ENCODE results near the gene C16orf46.
A peak's percentile ranks its signal among the peaks of the same experiment; 100 is the strongest.
"Not testable (repeated sequence)": the region's sequence is repeated elsewhere in the genome, so short reads cannot be mapped to it uniquely, and the experiment has no call there.

C16orf46 gene, protein sequence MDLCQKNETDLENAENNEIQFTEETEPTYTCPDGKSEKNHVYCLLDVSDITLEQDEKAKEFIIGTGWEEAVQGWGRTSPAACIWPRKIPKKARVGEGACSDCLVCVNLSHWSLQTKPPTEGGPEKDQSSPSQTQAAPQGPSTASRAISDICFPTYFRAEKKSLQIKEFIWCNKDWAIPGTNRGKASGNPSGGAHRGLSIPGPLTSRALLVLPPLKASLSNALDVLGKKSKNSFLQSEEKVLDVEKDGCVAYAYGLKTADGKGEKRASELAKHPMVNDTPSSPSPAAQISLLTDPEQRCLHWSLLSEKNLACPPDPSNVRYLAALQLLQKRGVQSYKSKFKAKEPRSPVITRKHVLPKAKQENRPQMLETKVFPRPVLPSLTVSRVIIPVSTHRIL

DNA sequence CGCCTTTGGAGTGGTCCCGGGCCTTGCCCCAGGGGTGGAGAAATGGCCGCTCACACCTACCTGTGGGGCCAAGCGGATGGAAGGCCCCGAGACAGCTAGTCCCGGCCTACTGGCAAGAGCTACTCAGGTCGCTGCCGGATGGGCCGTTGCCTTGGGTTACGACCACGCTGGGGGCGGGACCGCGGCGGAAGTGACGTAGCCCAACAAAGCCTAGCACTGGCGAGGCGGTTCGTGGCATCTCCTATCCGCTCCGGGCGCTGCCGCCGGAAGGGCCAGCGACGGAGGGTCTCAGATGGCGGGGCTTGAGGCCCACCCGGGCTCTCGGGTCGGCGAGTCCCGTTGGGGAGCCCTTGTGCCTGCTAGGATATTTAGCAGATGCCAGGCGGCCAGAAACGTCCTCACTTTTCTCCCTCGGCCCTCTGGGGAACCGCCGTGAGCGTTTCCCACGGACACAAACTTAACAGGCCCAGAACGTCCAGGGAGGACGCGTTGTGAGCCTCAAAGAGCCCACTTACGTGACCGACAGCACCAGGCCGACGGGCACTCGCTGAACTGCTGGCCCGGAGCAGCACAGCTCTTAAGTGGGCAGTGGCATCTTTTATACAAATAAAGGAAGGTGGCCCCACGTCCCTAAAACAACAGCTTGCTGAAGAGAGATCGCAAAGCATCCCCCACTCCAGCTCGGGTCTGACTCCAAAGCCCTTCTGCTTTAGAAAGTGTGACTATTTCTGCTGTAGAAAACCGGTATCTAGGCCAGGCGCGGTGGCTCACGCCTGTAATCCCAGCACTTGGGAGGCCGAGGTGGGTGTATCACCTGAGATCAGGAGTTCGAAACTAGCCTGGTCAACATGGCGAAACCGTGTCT lies at the start of gene C16orf46:
TSS of gene C16orf46 (minus strand) at position 163 of the 865 bp plus-strand sequence. CDS start 13,283 bp downstream, outside the sequence.
- peak; percentile 96 to 98 for DNase-seq (ENCODE audit: low read depth in 1 of 2, low spot score in 1 of 2)

DNA sequence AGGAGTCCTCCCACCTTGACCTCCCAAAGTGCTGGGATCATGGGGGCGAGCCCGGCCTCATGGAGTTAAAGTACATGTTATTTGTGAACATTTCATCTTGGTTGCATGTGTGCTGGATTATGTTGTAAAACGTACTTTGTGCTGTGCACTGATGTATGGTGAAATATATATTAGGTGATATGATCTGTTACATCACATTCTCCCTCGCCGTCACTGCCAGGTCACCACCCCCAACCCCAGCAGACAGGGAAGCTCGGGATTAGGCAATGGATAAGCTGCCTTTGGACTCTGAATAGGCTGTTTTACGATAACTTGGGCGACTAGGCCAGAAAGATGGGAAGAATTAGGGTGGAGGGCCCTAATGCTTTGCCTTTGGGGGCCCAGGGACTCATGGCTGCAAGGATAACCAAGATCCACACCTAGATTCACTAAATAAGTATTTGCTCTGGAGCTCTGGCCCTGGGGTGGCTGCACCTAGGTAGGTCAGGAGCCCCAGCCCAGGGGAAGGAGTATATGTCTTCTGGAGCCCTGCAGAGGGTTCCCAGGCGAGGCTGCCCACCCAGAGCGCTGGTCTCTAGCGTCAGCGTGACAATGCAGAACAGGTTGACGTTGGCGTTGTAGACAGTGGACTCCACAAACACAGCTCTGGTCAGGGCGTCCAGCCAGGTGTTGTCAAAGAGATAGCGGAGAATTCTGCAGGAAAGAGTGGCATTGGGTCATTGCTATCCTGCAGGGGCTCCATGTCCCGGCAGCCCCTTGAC lies 46.2 kb upstream of the C16orf46 start:
- DNase-seq (ENCODE audit: low read depth in 1 of 2, low spot score in 1 of 2) = no peak

DNA sequence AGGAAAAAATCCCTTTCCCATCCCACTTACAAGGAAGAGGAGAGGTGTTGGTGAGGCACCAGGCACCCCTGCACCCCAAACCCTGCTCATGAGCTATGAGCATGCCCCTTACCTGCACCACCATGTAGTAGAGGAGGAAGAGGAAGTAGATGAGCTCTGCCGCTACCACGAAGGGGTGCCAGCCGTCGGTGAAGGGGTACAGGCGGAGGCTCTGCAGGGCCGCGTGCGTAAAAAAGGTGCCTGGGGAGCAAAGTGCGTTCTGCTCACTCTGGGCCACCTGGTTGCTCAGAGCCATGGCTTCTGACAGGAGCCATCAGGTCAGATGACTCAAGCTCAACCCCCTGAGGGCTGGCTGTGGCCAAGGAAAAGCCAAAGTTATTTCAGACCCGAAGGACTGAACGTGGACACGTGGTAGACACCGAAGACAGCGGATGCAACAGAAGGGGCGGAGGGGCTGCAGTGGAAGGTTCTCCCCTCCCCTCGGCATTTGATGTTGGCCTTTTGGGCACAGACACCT lies 44.5 kb upstream of the C16orf46 start:
- no peak for DNase-seq (ENCODE audit: low read depth in 1 of 2, low spot score in 1 of 2)

DNA sequence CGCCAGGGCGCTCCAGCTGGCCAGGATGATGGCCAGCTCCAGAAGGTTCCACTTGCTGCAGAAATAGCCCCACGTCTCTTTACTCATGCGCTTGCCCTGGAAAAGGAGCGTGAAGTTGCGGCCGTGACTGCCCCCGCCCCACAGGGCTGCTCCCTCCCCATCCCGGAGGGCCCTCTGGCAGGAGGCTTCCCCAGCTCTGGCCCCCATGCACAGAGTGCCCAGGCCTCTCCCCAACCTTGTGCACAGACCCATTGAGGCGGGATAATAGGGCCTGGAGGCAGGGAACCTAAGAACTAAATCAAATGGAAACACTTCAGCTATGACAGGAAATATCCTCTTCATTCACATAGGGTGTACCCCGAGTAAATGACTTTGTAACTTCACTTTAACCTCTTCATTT lies 40.4 kb upstream of the C16orf46 start:
- no peak for DNase-seq (ENCODE audit: low read depth in 1 of 2, low spot score in 1 of 2)

DNA sequence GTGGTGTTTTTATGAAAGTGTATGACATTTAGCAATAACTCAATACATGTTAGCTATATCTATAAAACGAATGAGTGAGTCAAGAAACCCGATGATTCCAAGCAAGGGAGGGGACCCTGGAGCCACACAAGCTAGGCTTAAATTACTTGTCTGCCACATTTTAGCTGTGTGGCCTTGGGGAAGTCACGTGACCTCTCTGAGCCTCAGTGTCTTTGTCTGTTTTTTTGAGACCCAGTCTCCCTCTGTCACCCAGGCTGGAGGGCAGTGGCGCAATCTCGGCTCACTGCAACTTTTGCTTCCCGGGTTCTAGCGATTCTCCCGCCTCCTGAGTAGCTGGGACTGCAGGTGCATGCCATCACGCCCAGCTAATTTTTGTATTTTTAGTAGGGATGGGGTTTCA lies 39.2 kb upstream of the C16orf46 start:
- no peak for DNase-seq (ENCODE audit: low read depth in 1 of 2, low spot score in 1 of 2)

DNA sequence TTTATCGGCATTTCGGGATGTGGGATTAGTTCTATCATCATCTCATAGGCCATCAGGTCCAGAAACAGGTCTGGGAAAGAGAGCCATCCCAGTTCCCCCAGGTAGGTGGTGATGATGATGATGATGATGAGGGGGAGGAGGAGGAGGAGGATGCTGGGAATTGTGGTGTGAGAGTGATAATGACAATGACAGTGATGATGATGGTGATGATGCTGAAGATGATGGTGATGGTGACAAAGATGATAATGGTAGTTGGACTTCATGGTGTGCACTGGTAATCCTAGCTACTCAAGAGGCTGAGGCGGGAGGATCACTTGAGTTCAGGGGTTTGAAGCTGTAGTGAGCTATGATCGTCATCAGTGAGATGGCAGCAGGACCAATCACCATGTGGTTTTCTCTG lies 35.4 kb upstream of the C16orf46 start:
- DNase-seq (ENCODE audit: low read depth in 1 of 2, low spot score in 1 of 2) = no peak

DNA sequence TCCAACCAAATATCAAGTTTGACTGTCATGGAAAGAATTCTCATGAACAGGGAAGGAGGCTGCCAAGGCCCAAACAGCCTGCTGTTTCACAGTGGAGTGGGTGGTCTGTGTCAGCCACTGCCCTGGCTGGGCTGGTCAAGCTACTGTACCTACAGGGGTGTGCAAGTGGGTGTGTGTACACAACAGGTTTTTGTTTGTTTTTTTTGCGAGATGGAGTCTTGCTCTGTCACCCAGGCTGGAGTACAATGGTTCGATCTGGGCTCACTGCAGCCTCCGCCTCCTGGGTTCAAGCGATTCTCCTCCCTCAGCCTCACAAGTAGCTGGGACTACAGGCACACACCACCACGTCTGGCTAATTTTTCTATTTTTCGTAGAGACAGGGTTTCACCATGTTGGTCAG lies 32.2 kb upstream of the C16orf46 start:
- DNase-seq (ENCODE audit: low read depth in 1 of 2, low spot score in 1 of 2) = not testable (repeated sequence)

DNA sequence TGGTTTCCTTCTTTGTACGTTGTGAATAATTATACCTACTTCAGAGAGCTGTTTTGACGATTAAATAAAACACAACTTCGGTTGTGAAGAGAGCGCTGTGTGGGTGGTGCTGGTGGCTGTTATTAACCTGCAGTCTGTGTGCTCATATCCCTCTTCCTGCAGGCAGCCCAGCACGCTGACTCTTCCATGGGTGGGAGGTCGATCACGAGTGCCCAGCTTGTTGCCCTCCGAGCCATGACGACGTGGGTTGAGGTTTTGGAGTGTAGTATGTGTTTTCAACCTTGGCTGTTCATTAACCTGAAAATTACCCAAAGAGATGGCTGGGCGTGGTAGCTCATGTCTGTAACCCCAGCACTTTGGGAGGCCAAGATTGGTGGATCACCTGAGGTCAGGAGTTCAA lies 30.5 kb upstream of the C16orf46 start:
- no peak for DNase-seq (ENCODE audit: low read depth in 1 of 2, low spot score in 1 of 2)

DNA sequence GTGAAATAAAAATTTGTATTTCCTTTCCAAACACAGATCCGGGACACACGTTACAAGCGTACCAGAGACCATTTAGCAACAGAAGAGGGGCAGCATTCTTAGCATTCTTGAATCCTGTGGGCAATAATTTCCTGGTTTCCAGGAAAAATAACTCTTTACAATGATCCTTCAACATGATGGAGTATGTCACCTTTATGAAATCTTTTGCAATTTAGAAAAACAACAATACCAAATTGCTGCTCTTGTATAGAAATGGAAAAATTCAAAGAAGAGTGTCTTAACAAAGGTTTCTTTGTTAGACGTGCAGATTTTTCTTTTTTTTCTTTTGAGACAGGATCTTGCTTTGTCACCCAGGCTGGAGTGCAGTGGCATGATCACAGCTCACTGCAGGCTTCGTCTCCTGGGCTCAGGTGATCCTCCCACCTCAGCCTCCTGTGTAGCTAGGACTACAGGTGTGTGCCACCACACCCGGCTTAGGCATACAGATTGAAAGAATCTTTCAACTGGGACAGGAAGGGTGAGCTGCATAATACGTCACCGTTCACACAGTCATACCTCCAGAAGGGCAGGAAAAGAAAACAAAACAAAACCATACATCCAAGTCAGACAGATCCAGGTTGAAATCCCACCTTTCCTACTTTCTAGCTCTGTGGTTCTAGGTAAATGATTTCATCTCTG lies 29.9 kb upstream of the C16orf46 start:
- no peak for DNase-seq (ENCODE audit: low read depth in 1 of 2, low spot score in 1 of 2)

DNA sequence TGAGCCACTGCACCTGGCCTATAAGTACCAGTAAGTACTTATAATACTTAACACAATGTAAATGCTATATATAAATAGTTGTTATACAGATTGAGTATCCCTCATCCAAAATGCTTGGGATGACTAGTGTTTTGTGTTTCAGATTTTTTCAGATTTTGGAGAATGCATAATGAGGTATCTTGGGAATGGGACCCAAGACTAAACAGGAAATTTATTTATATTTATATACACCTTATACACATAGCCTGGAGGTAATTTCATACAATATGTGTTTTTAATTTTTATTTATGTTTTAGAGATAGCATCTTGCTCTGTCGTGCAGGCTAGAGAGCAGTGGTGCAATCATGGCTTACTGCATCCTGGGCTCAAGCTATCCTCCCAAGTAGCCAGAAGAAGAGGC lies 28.9 kb upstream of the C16orf46 start:
- no peak for DNase-seq (ENCODE audit: low read depth in 1 of 2, low spot score in 1 of 2)

DNA sequence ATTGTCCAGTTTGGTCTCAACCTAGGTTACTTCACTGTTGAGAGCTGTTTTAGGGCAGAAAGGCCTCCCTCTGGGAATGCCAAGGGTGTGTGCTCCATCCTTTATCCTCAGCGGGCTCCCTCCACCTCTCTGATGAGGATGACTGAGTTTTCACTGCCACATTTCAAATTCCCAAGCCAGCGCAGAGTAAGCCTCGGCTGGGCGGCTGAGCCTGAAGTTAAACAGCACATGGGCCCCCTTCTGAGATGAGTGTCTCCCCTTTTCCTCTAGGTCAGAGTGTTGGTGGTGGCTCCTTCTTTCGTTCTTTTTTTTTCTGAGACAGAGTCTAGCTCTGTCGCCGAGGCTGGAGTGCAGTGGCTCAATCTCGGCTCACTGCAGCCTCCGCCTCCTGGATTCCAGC lies 24.7 kb upstream of the C16orf46 start:
- DNase-seq (ENCODE audit: low read depth in 1 of 2, low spot score in 1 of 2) = no peak

DNA sequence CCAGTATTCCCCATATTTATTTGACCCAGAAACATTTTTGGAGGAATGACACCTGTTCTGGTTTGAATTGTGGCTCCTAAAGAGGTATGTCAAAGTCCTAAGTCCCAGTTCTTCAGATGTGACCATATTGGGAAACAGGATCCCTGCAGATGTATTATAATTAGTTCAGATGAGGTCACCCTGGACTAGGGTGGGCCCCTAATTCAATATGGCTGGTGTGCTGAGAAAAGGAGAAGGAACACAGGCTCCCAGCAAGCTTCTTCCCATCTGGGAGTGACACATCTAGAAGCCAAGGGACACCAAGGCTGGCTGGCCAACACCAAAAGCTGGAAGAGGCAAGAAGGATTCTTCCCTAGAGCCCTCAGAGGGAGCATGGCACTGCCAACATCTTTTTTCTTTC lies 22.9 kb upstream of the C16orf46 start:
- DNase-seq (ENCODE audit: low read depth in 1 of 2, low spot score in 1 of 2) = no peak

DNA sequence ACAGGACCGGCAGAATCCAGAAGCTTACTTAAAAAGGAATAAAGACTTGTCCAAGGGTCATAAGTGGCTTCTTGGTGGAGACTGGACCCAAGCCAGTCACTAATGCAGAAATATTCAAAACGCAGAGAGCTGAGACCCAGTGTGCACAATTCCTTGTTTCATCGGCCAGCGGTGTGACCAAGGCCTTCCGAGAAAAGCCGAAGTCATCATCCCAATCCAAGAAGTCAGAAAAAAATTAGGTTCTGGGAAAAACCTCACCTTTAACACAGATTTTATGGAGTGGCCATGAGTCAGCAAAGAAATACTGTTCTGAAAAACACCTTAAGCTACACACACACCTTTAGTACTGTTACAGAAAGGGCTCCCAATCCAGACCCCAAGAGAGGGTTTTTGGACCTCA lies 20.2 kb upstream of the C16orf46 start:
- DNase-seq (ENCODE audit: low read depth in 1 of 2, low spot score in 1 of 2) = no peak

DNA sequence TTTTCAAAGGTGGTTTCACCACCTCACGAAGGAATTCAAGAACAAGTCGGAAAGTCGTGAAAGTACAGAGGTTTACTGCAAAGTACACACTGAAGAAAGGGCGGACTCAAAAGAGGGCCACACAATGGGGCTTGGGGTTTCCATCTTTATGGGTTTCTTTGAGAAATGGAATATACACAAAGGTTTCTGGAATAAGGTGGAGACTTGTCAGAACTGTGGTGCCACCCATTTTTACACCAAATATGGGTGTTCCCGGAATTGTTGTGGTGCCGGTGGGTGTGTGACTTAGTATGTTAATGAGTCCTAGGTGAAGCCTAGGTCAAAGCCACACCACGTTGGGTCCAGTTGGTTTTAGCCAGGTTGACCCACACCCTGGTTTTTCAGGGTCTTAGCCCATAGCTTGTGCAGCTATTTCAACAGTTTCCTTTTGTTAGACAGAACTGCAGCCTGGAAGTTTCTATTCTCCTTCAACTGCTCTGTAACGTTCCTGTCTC lies 19.7 kb upstream of the C16orf46 start:
- DNase-seq (ENCODE audit: low read depth in 1 of 2, low spot score in 1 of 2) = peak in 1 of 2 donors; percentile 2

DNA sequence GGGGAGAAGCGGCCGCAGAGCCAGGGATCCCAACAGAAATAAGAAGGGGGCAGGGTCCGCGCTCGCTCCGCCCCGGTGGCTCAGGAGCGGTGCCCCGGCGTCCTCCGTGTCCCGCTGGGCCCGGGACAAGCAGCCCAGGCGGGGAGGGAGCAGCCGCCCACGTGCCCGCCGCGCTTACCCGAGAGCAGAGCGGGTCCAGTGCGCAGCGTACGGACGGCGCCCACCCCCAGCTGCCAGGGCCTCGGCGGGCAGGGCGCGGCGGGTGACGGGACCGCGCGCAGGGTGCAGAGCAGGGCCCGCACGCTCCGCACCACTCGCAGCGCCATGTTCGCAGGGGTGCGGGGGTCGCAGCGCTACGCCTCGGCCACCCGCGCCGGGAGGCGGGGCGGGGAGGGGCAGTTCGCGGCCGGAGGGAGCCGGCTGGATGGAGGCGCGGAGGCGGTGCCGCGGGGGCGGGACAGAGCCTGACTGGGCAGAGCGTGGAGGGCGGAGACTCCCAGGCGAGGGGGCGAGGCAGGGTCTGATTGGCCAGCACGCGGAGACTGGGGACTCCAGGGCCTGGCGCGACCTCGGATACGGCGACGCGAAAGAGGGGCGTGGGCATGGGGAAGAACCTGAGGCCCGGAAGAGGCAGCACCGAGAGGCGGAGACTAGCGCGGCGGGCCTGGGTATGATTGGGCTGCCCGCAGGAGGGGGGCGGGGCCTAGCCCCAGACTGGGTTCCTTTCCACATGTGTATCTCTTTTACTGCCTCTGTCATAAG lies 19.1 kb upstream of the C16orf46 start, which contains the start of gene GCSH:
TSS of gene GCSH (minus strand) at position 443 of the 762 bp plus-strand sequence. CDS start at position 326, 117 bp downstream.
- peak; percentile 91 to 96 for DNase-seq (ENCODE audit: low read depth in 1 of 2, low spot score in 1 of 2)

DNA sequence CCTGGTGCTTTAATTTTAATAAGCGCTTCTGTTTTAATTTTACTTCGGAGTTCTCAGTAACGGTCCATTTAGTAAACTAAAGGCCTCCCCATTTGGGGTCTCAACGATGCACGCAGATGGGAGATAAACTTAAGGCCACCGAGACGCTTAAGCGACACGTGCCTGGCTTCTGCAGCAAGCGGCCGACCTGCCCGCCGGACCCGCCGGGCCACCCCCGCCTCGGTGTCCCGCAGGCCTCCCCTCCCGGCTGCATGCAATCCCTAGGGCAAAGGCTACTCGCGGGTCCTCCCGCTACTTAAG lies 18.6 kb upstream of the C16orf46 start:
- DNase-seq (ENCODE audit: low read depth in 1 of 2, low spot score in 1 of 2) = peak in 1 of 2 donors; percentile 1

DNA sequence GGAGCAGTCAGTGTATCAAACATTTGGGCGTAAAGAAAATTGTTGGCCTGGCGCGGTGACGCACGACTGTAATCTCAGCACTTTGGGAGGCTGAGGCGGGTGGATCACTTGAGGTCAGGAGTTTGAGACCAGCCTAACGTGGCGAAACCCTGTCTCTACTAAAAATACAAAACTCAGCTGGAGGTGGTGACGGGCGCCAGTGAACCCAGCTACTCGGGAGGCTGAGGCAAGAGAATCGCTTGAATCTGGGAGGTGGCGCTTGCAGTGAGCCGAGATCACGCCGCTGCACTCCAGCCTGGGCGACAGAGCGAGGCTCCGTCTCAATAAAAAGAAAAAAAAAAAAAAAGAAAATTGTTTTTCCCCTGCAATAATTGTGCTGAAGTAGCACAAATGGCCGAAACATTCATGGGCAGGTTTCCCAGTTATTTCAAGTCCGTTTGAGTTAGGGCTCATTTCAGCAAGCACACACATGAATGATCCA lies 17.8 kb upstream of the C16orf46 start:
- no peak for DNase-seq (ENCODE audit: low read depth in 1 of 2, low spot score in 1 of 2)

DNA sequence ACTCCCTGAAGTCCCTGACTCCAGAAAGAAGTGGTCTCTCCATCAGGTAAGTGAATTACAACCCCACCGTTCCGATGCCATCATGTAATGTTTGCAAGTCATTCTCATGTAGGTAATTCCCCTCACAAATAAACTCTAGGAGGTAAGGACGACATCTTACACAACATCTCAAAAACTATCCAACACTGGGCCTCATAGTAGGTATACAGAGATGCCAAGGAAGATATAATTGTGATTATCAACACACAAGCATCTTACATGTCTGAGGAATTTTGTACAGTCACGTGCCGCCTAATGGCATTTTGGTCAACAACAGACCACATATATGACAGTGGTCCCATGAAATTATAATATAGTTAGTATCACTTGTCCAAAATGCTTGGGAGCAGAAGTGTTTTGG lies 11.8 kb upstream of the C16orf46 start:
- no peak for DNase-seq (ENCODE audit: low read depth in 1 of 2, low spot score in 1 of 2)

DNA sequence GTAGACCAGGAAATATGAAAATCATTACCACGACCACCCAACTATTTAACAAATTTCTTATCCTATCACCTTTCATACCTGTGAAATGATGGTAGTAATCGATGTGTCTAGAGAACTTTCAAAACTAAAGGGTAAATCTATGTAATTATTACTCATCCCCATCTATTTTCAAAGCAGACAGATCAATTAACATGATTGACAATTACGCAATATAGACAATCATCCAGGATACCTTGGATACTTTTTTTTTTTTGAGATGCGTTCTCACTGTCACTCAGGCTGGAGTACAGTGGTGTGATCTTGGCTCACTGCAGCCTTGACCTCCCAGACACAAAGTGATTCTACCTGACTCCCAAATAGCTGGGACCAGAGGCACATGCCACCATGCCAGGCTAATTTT lies 4.0 kb upstream of the C16orf46 start:
- no peak for DNase-seq (ENCODE audit: low read depth in 1 of 2, low spot score in 1 of 2)

DNA sequence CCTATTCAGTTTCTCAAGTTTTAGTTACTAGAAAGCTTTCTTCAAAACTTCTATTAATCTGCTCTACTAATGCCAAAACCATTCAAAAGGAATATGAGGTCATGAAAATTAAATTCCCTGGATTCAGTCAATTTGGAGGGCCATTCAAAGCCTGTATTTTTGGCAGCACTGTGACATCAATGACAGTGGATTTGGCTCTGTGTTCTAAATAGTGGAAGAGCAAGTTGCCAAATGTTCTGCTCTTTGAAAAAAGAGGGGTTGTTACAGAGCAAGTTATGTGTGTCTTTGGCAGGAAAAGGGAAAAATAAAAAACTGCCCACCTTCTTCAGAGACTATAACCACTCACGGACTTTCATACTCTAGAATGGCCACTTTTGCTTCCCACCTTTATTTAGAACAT lies 3.2 kb upstream of the C16orf46 start:
- no peak for DNase-seq (ENCODE audit: low read depth in 1 of 2, low spot score in 1 of 2)
